GM20431 (cell line): ENCODE results near the gene SLC7A4.
"Not testable (repeated sequence)": the region's sequence is repeated elsewhere in the genome, so short reads cannot be mapped to it uniquely, and the experiment has no call there.

Experiments
- in situ Hi-C: fragments of 300-500 bp; cut with MseI, MboI; formaldehyde crosslinking; loops from one replicate; pipeline ENCODE4 v1.15.0; 2020; ENCODE audit warnings: low sequenced_read_pairs; ENCODE audit not compliant: unreplicated experiment

The SLC7A4 gene

DNA sequence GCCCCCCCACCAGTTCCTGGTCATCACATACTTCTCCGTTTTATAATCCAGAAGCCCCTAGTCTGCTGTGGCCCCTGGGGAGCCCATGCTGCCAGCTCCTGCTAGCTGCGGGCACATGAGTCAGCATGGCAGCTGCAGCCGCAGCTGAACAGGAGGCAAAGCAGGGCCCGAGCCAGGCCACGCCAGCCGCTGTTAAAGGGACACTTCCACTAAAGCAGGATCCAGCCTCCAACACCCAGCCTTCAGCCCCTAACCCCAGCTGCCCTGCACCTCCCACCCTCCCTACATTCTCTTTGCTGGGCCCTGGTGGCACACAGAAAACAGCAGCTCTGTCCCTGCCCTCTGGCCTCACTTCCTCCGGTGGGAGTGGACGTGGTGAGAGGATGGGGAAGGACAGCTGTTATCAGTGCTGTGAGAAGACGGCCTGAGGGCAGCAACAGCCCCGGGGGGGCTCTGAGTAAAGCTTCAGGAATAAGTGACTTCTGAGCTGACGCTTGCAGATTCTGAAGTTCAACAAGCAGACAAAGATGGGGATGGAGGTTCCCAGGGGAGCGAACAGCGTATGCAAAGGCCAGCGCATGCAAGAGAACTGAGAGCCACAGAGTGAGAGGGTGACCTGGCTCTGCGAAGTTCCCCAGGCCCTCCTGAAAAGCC lies 12.7 kb upstream of the SLC7A4 start:
- in situ Hi-C loops, result no loop called here

DNA sequence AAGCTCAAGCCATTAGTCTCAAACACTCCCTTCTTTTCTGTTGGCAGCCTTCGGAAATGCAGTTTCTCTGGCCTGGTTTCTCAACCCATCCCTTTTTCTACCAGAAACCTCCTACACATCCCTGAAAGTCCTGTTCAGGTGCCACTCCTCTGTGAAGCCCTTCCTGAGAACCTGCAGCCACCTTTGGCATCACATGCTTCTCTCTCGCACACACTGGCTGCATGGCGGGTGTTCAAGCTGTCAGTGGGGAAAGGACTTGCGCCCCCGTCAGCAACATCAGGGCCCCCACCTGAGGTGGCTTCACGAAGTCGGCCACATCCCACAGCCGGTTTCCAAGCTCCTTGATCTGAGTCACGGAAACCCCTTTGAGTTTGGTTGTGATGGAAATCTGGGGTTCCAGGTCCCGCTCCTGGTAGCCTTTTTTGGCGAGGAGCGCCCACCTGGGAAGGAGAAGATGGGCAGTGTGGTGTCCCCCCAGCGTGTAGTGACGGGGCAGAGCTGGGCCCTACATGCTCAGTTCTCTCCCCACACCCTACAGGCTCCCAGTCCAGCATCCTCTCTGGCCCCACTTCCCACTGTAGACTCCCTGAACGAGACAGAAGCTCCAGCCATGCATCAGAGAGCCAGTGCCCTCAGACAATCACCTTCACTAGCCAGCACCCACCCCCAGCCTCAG lies 11.6 kb upstream of the SLC7A4 start:
- in situ Hi-C loops, result no loop called here

DNA sequence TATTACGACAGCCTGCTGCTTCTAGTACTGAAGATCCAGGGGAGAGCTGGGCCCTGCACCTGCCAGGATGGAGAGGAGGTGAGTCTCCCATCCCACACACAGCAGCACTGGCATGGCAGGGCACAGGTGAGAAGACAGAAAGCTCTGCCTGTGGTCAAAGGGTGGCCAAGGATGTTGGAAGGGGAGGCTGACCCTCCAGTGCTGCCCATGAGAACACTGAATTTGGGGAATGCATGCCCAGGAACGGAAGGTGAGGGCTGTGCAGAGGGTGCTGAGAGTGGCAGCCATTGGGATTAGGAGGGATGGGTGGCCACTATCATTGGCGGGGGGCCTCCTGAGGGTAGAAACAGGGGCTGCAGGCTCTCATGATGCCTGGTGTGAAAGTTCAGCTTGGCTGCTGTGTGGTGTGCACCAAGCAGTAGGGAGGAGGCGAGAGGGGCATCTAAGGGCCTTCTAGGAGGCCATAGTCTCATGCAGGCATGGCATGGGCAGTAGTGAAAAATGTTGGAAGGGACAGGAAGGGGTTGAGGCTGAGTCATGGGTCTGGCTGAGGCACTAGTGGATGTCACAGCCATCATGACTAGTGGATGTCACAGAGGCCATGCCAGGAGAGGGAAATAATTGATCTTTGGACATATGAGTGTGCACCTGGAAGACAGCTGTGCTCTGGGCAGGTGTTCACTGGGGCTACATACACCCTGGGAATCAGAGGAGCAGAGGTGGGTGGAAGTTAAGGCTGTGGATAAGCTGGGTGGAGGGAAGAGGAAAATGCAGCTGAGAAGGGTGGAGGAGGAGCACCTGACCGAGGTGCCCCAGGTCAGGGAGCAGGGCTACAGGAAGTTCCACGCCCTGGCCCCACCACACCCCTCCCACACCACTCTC lies 10.9 kb upstream of the SLC7A4 start:
- in situ Hi-C loops, result no loop called here

DNA sequence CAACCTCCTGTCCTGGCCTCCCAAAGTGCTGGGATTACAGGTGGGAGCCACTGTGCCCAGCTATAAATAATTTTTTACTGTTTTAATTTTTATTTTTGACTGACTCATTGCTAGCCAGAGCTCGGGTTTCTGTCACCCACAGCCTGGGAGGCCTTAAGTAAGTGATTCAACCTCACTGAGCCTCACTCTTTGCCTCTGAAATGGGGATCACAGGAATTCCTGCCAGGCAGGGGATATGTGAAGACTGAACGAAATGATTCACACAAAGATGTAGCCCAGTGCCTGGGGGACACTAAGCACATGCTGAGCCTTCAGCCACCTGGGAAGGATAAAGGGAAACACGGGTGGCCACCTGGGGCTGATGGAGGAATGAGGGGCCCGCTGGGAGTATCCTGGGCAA lies 9.6 kb upstream of the SLC7A4 start:
- in situ Hi-C loops, result no loop called here

DNA sequence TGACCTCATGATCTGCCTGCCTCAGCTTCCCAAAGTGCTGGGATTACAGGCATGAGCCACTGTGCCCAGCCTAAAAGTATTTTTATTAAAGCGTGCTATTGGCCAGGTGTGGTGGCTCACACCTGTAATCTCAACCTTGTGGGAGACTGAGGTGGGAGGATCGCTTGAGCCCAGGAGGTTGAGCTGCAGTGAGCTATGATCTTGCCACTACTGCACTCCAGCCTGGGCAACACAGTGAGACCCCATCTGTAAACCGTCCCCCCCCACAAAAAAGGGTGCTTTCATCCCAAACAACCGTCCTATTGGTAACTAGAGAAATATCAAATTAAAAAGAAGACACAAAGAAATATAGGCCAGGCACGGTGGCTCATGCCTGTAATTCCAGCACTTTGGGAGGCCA lies 6.8 kb upstream of the SLC7A4 start:
- in situ Hi-C loops, result not testable (repeated sequence)

DNA sequence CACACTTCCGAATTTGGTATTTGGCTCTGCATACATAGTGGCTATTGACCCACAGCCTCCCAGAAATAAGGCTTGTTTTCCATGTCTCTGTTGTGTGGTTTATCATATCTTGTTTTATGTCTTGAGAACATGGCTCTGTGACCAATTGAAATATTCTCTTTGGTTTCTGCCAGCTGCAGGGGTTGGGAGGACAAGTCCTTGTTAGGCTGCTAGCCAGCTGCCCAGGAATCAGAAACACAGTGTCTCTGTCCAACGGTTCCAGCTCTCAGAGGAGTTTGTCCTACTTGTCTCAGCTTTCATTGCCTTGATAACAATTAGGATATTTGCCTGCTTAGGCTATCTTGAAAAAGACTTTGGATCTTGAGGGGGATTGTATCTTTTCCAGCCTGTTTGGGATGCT lies 6.0 kb upstream of the SLC7A4 start:
- in situ Hi-C loops, result no loop called here

DNA sequence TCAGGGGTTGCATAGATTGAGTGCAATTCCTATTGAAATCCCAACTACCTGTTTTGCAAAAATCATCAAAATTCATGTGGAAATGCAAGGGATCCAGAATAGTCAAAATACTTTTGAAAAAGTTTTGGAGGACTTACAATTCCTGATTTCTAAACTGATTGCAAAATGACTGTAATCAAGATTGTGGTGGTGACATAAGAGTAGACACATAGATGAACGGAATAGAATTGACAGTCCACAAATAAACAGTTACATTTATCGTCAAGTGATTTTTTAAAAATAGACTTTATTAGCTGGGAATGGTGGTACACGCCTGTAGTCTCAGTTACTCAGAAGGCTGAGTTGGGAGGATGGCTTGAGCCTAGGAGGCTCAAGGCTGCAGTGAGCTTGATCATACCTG lies 2.6 kb upstream of the SLC7A4 start:
- in situ Hi-C loops, result no loop called here

DNA sequence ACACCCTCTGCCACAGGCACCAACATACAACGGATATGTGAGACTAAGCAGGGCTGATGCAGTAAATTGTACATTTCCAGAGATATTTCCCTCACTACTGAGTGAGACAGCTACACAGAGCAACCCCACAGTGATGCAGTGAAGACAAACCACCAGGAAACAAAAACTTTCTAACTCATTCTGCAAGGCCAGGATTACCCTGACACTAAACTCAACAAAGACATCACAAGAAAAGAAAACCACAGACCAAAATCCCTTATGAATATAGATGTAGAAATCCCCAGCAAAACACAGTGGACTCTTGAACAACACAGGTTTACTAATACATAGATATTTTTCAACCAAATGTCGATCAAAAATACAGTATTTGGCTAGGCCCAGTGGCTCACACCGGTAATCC lies 1.5 kb upstream of the SLC7A4 start:
- in situ Hi-C loops, result no loop called here

DNA sequence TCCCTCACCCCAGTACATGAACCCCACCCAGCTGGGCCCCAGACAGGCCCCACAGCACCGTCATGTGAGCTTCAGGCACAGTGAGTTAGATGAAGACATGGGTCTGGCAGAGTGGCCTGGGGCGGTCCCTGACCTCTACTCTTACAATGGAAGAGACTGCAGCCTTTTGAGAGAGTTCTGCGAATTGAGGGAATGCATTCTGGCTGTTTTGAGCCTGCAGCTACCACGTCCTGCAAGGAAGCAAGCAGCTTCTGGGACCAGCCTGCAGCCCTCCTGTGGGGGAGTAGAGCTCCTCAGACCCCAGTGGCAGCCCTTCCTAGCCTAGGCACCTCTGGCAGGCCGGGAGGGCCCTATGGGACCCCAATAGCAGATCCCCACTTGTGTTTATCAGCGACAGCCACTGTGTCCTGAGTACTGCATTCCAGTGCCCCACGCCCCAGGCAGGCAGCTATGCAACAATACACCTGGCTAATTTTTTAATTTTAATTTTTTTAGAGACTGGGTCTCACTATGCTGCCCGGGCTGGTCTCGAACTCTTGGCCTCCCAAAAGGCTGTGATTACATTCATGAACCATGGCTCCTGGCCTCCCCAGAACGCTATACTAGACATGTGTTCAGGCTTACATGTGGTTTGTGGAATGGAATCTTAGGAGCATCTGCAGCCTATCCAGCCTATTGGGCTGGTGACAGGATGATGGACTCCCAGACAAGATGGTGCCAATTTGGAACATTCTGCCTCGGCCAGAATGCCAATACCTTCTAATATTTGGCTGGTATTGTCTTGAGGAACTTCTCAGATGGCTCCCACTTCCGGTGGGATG lies 717 bp upstream of the SLC7A4 start:
- in situ Hi-C loops, result no loop called here

DNA sequence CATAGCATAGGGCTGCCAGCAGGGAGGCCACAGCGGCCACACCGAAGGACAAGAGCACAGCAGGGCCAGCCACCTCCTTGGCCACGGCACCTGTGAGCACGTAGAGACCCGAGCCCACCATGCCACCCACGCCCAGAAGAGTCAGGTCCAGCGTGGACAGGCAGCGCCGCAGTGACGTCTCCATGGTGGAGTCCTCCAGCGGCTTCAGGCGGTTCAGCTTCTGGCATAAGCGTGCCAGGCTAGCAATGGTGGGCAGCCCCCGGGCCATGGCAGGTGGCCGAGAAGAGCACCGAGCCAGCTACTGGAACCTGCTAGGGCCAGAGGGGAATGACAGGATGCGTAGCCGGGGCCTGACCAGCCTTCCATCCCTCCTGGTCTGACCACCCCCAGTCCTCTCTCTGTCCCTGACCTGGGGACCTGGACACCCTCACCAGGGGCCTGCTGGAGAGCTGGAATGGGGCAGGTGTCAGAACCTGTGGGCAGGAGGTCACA lies 770 bp downstream of the SLC7A4 start:
- in situ Hi-C loops, result no loop called here

DNA sequence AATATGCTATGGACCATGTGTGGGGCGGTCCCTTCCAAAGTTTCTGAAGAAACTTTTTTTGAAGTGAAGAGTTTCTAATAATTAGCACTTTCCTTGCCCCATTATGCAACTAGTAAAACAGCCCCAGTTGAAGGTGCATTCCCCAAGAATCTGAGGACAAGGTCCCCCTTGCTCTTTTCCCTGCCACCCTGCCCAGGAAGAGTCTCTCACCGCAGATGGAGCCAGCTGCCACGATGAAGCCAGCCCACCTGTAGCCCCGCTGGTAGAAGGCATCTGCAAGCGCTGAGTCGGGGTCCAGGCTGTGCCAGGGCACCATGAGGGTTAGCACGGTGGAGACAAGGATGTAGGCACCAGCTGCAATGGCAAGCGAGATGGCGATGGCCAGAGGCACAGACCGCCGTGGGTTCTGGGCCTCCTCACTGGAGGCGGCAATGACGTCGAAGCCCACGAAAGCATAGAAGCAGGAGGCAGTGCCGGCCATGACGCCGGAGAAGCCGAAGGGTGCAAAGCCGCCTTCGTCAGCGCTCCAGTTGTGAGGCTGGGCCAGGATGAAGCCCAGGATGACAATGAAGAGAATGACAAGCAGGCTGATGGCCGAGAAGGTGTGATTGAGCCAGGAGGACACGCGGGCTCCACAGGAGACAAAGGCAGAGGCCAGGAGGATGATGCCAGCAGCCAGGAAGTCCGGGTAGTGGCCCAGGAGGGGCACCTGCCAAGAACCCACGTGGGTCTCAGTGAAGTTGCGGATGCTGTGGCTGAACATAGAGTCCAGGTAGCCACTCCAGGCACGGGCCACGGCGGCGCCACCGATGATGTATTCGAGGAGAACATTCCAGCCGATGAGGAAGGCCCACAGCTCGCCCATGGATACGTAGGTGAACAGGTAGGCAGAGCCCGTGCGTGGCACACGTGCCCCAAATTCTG lies 1.5 kb downstream of the SLC7A4 start:
- in situ Hi-C loops, result no loop called here

DNA sequence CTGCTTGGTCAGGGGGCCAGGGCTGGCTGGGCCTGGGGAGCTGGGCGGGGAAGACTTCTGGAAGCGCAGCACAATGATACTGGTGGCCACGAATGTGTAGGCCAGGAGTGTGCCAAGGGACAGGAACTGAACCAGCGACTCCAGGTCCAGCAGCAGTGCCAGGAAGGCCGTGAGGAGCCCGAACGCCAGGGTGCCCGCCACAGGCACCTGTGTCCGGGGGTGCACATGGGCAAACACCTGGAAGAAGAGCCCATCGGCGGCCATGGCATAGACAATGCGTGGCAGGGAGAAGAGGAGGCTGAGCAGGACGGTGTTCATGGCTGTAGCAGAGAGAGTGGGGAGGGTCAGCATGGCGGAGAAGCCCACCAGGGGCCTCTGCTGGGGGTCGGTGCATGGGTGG lies 2.3 kb downstream of the SLC7A4 start:
- in situ Hi-C loops, result no loop called here

DNA sequence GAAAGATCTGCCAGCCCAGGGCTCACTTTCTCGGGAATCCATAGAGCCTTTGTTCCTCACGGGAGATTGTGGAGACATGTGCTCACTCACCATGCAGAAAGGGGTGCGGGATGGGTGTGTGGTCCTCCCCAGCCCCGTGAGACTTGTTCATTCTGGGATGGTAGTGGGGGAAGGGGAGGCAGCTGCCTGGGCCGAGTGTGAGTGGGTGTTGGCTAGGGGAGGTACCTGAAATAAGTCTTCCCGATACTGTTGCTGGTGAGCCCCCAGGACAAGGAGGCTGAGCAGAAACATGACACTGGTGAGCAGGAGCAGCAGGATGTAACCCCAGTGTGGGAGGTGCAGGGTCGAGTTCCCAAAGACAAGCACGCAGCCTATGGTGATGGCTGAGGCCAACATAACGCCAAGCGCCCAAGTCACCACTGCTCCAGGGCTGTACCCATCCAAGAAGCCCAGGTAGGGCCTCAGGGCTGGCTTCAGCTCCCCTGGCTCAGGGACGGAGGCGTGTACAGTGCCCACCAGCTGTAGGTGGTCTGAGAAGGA lies 2.8 kb downstream of the SLC7A4 start:
- in situ Hi-C loops, result no loop called here

DNA sequence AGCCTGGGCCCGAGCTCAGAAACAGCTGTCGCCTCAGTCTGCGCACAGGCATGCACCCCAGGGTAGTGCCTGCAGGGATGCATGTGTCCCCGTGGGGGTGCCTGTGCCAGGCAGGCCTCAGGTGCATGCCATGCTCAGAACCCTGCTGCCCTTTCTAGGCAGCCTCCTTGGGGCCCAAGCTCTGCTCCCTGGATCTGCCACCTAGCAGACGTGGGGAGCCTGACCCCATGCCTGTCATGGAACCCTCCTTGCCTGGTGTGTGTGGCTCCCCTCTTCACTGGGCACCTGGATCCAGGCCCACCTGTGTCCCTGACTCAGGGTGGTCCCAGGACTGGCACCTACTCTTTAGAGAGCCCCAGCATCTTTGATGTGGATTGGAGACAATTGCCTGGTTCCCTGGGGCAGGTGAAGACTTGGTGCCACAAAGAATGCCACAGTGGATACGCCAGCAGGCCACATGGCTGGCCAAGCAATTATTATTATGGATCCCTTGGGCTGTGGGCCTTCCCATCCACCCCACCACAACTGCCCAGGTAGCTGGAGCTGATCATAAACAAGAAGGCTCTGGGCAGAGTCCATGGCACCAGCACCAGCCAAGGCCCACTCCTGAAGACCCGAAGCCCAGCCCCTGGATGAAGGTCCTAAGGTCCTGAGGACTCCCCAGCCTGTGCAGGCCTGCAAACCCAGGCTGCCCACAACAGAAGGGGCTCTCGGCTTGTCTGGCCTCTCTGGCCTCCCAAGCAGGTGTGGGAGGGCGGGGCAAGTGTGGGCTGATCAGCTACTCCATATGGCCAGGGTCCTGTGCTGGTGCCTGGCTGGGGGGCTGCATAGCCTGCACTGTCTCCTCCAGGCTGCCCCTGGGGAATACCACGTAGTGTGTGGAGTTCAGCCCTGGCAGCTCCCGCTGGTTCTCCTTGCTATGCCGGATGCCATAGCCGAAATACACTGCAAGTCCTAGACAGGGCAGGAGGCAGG lies 3.8 kb downstream of the SLC7A4 start:
- in situ Hi-C loops, result no loop called here

DNA sequence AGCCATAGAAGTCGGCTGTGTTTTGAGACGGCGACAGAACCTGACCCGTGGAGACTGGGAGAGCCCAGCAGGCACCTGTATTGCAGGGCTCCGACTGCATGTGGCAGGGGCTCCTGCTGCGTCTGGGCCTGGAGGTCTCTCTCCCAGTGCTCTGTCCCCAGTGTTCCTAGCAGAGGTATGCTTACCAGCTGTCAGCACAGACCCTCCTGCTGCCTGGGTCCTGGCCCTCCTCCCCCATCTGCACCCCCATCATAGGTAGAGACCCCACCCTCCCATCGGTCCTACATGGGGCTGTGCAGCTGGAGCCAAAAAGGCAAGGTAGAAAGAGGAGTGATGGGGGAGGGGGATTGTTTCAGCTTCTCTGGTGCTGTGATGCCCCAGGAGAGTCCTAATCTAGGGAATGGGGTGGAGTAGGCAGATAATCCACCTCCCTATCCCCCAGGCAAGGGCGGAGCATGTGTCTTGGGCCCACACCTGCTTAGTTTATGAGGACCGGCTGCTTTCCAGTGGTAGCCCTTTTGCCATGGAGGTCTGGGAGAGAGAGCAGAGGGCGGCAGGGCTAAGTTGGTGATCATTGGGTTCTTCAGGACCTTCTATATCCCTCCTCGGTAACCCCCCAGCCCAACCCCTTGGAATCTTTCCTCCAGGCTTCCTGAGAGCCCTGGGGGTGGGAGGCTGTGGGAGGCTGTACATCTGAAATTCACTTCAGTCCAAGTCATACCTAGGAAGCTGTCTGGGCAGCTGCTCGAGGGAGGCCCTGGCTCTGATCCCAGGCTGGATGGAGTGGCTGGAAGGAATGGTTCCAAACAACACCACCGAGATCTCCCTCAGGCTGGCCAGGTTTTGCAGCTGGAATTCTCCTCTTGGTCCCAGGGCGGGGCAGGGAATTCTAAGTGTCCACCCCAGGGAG lies 5.3 kb downstream of the SLC7A4 start:
- in situ Hi-C loops, result no loop called here
